GM19035 (cell line): ENCODE measurements around the gene TARS2.

Experiments used
- ATAC-seq: cut with Tn5 transposase; IDR thresholded peaks from one replicate; pipeline ENCODE4 v1.9.1; 2021; ENCODE audit not compliant: unreplicated experiment

The TARS2 gene, protein sequence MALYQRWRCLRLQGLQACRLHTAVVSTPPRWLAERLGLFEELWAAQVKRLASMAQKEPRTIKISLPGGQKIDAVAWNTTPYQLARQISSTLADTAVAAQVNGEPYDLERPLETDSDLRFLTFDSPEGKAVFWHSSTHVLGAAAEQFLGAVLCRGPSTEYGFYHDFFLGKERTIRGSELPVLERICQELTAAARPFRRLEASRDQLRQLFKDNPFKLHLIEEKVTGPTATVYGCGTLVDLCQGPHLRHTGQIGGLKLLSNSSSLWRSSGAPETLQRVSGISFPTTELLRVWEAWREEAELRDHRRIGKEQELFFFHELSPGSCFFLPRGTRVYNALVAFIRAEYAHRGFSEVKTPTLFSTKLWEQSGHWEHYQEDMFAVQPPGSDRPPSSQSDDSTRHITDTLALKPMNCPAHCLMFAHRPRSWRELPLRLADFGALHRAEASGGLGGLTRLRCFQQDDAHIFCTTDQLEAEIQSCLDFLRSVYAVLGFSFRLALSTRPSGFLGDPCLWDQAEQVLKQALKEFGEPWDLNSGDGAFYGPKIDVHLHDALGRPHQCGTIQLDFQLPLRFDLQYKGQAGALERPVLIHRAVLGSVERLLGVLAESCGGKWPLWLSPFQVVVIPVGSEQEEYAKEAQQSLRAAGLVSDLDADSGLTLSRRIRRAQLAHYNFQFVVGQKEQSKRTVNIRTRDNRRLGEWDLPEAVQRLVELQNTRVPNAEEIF

DNA sequence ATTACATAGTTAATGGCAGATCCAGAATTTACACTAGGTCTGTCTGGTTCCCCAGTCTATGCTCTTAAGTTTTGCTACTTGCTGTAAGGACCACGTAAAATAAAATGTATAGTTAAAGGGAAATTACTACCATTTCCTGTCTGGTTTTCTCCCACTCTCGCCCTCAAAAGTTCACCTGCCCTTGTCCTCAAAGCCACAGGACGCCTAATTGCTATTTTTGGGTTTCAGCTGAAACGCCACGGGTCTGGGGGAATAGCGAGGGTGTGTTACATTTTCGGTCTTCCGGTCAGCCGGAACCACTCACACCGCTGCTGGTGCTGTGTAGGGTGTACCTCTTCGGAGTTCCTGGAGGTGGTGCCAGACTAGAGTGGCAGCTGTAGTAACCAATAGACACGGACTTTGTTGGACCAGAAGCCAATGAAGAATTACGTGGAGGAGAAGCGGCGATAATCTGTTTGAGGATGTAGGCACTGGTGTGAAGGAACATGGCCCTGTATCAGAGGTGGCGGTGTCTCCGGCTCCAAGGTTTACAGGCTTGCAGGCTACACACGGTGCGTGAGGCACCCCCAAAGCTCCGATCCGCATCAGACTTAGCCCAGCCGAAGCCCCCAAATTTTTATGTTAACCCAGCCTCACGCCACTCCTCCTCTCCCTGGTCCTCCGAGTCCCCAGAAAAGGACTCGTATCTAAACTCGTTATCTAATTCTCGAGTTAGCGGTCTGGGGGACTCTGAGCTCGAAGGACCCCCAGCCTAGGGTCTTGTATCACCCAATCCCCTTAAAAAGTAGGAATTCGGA lies at the start of gene TARS2:
Gene TARS2 (plus strand): TSS at position 454 of the 797 bp plus-strand sequence. CDS start 32 bp downstream, at position 486.
- peak; percentile 100 for ATAC-seq

DNA sequence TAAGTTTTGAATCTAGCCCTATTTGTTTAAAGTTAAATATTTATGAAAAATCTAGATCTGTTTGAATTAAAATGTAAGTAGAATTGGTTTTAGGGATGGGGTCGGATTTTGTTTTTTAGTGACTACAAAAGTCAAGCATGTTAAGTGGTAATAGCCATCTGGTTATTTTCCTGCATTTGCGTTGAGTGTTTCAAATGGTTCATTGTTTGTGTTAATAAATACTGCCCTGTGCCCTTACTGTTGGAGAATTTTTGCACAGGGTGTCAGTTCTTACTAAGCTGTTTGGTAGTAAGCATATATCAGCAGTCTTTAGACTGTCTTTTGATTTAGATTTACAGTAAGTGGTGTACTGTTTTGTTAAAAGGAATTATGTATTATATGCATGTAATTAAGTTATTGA lies 46.1 kb upstream of the TARS2 start:
- no peak for ATAC-seq

DNA sequence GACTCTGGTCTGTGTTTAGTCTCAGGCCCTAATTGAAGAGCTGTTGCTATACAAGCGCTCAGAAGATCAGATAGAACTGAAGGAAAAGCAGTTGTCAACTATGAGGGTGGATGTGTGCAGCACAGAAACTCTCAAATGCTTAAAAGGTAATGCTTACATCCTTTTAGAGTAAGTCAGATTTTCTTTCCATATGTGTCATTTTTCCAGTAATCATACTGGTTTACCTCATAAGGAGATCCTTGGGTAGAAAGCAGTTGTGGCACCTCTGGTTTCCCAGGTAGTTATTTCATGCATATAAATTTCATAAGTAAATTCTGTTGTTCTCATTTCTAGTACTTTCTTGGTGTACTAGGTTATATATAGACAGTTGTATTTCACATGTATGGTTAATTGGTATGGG lies 43.0 kb upstream of the TARS2 start:
- ATAC-seq: no peak

DNA sequence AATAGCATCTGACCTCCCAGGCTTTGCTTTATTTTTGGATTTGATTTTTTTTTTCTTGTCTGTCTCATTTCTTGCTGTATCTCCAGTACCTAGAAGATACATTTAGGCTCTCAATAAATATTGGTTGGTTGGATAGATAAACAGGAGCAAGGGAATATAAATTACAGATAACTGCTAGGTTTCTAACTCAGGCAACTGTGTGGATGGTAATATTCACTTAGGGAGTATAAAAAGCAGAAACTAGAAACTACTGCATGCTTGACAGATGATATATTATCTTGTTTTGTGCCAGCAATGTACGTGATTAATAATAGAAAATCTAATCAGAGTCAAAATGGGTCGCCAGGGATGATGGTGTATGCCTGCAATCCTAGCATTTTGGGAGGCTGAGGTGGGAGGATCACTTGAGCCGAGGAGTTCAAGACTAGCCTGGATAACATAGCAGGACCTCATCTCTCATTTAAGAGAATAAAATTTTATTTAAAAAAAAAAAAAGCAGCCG lies 31.0 kb upstream of the TARS2 start:
- ATAC-seq: no peak

- no peak for ATAC-seq
These were observed 22.8 kb upstream of the TARS2 start for GRCh38 chr1:150464422-150464826.

DNA sequence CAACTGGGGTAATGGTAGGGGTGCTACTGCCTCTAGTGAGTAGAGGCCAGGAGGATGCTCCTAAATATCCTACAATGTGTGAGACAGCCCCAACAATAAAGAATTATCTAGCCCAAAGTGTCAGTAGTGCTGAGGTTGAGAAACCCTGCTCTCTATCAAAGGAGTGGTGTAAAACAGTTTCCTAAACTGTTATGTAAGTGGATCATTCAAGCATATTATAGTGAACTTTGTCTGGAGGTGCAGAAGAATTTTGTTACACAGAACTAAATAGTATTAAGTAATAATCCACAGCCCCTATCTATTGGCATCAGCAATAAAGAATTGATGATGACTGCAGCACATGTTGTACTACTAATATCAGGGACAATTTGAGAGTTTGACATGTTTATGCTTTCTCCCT lies 20.3 kb upstream of the TARS2 start:
- no peak for ATAC-seq

- ATAC-seq: no peak
These were observed 17.9 kb upstream of the TARS2 start for GRCh38 chr1:150469291-150469690.

DNA sequence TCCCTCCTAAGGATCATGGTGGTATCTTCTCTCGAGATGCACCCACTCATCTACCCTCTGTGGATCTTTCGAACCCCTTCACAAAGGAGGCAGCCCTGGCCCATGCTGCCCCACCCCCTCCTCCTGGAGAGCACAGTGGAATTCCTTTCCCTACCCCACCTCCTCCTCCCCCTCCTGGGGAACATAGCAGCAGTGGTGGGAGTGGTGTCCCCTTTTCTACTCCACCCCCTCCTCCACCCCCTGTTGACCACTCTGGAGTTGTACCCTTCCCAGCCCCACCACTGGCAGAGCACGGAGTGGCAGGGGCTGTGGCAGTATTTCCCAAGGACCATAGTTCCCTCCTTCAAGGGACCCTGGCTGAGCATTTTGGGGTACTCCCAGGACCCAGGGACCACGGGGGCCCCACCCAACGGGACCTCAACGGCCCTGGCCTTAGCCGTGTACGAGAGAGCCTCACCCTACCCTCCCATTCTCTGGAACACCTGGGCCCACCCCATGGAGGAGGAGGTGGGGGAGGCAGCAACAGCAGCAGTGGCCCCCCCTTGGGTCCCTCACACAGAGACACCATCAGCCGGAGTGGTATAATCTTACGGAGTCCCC lies 14.5 kb upstream of the TARS2 start:
- ATAC-seq: no peak

- ATAC-seq: no peak
These were observed 13.6 kb upstream of the TARS2 start for GRCh38 chr1:150473659-150474058.

- no peak for ATAC-seq
These were observed 12.3 kb upstream of the TARS2 start for GRCh38 chr1:150474869-150475268.

DNA sequence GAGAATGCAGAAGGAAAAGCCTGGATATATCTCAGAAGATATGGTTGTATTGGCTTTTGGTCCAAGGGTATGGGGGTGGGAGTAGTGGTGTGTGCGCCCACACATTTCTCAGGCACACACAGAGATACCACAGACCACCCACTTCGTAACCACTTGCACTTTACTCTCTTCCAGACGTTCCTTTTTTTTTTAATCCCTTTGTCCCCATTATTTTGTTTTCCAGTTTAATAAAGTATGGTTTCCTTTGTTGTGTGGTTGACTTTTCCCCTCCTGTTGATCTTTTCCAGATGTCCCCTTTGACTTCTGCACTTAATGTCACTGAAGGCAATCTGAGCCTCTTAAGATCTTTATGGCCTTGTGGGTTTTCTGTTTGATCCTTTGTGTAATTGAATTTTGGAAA lies 10.5 kb upstream of the TARS2 start:
- ATAC-seq: no peak

DNA sequence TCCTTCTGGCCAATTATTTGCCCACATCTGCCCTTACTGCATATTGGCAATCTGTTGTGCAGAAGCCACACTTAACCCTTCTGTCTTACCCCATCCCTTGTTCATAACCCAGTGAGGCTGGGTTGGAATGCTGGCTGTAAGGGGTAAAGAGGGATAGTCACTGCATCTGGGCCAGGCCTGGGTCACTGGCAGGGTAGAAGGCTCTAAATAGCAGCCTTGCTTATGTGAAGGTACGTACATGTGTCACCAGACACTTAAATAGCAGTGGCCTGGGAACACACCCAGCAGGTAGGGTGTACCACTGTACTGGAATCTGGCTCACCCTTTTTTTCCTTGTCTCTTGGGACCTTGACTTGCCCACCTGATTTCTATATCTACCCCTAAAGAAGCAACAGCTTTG lies 9.9 kb upstream of the TARS2 start:
- no peak for ATAC-seq

- ATAC-seq: no peak
These were observed 9.5 kb upstream of the TARS2 start for GRCh38 chr1:150477733-150478132.

DNA sequence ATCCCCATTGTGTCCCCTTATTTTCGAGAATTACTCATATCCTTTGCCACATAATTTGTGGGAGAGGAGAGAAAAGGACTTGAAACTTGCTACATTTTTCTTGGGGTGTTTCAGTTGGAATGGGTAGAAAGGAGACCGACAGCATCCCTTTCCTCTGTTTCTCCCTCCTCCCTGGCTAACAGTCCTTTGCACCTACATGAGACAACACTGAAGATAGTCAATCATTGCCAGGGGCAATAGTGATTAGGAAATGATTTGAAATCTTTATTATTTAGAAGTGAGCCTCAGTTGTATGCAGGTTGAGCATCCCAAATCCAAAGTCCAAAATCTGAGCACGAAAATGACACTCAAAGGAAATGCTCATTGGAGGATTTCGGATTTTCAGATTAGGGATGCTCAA lies 7.8 kb upstream of the TARS2 start:
- no peak for ATAC-seq

GRCh38 chr1:150479927-150480352 lies 7.3 kb upstream of the TARS2 start:
- no peak for ATAC-seq

DNA sequence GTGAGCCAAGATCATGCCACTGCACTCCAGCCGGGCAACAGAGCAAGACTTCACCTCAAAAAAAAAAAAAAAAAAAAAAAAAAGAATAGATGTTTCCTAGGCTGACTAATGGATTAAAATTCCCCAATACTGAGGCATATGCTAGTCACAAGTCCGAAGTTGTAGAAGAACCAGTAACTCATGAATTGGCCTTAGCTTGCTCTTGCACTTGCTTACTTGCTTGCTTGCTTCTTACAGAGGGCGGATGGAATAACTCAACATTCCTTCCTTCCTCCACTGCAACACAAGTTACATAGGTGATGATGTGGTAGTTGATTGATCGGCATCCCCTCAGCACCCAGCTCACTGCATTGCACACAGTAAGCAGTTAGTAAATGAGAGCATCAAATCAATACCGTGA lies 2.8 kb upstream of the TARS2 start:
- ATAC-seq: no peak

- no peak for ATAC-seq
These were observed 2.4 kb upstream of the TARS2 start for GRCh38 chr1:150484861-150485260.

GRCh38 chr1:150487763-150488115 lies 520 bp downstream of the TARS2 start:
- ATAC-seq: no peak

- no peak for ATAC-seq
These were observed 6.0 kb downstream of the TARS2 start for GRCh38 chr1:150493175-150493574.

GRCh38 chr1:150498342-150498741 lies 11.1 kb downstream of the TARS2 start:
- ATAC-seq: no peak

DNA sequence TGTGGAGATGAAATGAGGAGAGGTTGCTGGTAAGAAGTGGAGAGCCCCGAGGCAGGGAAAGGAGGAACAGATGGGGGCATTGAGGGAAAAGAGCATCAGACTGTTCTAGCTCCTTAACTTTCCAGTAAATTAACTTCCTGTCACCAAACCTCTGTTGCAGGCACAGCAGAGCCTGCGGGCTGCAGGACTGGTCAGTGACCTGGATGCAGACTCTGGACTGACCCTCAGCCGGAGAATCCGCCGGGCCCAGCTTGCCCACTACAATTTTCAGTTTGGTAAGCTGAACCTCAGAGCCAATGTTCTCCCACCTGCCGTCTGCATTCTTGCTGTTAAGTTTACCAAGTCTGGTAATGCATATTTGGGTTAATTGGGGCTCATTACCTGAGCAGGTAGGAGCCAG lies 18.2 kb downstream of the TARS2 start:
- no peak for ATAC-seq
